SU-DHL-6 (cell line): ENCODE measurements around the gene CLEC16A.

ENCODE experiments used
- EZH2phosphoT487 ChIP-seq: fragments of 200-600 bp; sonication (generic), shearing (Covaris generic); conservative IDR thresholded peaks from 2 replicates; pipeline ENCODE4 v1.6.1; 2018; ENCODE audit warnings: mild to moderate bottlenecking, antibody characterized with exemption, low read length, moderate library complexity, mixed read lengths
- TF ChIP-seq, protein P1 (sequence below): fragments of 200-600 bp; sonication (generic); IDR thresholded peaks from one replicate; pipeline ENCODE4 v1.5.1; 2017; ENCODE audit warnings: antibody characterized with exemption, mild to moderate bottlenecking, low read length, moderate library complexity; ENCODE audit not compliant: insufficient read depth, poor library complexity, severe bottlenecking

- TF ChIP-seq, protein P1, sequence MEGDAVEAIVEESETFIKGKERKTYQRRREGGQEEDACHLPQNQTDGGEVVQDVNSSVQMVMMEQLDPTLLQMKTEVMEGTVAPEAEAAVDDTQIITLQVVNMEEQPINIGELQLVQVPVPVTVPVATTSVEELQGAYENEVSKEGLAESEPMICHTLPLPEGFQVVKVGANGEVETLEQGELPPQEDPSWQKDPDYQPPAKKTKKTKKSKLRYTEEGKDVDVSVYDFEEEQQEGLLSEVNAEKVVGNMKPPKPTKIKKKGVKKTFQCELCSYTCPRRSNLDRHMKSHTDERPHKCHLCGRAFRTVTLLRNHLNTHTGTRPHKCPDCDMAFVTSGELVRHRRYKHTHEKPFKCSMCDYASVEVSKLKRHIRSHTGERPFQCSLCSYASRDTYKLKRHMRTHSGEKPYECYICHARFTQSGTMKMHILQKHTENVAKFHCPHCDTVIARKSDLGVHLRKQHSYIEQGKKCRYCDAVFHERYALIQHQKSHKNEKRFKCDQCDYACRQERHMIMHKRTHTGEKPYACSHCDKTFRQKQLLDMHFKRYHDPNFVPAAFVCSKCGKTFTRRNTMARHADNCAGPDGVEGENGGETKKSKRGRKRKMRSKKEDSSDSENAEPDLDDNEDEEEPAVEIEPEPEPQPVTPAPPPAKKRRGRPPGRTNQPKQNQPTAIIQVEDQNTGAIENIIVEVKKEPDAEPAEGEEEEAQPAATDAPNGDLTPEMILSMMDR: no peak
- TF ChIP-seq EZH2phosphoT487: no peak
Observed at GRCh38 chr16:11022002-11022401, 77.6 kb downstream of the CLEC16A start.
